NOMO-1 treated with DMSO at 0.1 percent for 48 hours (cell line): ENCODE data around the gene KCNQ4.

Source experiments
- DNase-seq: peaks from one replicate; lab custom pipeline; 2025; ENCODE audit not compliant: unreplicated experiment; lab: John Stamatoyannopoulos, UW

Gene KCNQ4

DNA sequence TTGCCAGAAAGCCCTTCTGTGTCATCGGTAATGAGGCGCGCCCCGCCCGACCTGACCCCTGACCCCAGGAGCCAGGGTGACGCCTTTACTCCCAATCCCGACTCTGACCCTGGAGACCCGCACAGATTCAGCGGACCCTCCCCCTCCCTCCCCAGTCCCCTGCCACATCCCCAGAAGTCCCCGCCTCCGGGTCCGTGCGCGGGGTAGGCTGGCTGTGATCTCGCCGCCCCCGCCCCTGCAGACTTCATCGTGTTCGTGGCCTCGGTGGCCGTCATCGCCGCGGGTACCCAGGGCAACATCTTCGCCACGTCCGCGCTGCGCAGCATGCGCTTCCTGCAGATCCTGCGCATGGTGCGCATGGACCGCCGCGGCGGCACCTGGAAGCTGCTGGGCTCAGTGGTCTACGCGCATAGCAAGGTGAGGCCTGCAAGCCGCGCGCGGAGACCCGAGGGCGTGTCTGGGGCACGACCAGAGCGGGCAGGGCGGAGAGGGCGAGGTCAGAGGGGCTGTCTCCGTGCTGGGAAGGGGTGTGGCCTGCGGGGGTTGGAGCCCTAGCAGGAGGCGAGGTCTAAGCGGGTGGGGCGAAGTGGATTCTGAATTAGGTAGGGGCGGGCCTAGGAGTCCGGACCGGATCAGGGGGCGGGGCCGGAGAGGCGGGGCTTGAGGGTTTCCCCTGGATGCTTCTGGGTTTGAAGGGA lies 34.8 kb downstream of the KCNQ4 start:
- DNase-seq, result no peak

- DNase-seq, result no peak
Observed at GRCh38 chr1:40819101-40819500, 35.5 kb downstream of the KCNQ4 start.

DNA sequence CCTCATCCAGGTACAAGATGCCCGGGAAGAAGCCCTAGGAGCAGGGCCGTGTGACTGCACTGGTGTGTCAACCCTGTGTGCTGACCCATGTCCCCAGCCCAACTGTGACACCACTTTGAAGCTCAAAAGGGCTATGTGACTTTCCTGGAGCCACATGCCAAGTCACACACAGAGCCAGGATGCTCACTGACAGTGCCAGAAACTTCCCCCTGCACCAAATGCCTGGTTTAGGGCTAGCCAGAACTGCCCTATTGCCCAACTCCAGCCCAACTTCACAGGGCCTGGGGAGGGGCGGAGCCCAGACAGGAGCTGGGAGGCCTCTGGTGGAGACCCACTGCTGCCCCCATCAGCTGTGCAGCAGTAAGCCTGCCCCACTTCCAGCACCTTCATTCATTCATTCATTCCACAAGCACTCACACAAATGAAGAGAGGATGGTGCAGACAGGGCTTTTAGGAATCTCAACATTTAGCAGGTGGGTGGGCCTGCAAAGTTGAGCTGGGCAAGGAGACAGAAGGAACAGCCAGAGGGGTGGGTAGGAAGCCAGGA lies 36.7 kb downstream of the KCNQ4 start:
- peak; percentile 36 for DNase-seq

DNA sequence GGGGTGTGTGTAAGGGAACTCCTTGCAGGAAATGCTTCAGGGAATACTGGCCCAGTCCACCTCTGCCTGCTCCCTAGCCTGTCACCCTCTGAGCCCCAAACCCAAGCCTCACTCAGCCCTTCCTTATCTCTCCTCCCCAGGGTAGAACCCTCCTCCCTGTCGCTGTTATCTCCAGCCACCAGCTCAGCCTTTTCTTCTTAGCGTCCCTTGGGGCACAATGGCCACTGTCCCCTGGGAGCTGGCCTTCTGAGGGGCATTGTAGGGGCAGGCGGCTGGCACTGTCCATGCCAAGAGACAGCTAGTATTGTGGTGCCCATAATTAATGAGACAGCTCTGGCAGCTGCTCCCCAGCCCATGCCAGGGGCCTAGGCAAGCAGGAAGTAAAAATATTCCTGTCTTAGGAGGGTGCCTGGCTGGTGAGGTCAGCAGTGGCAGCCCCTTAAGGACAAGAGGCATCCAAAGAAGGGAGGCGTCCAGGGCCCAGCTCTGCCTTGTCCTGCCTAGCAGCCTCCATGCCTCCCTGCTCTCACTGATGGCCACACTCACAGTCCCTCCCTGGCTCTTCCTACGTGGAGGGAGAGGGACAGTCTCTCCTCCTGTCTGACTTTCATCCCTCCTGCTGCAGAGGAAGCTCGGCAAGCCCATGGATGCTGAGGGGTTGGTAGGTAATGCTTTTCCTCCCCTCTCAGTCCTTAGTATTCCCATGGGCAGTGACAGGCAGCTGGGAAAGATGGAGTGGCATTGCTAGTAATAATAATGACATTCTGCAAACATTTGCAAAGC lies 37.5 kb downstream of the KCNQ4 start:
- DNase-seq, result no peak

GRCh38 chr1:40822890-40823289 lies 39.3 kb downstream of the KCNQ4 start:
- no peak for DNase-seq

DNA sequence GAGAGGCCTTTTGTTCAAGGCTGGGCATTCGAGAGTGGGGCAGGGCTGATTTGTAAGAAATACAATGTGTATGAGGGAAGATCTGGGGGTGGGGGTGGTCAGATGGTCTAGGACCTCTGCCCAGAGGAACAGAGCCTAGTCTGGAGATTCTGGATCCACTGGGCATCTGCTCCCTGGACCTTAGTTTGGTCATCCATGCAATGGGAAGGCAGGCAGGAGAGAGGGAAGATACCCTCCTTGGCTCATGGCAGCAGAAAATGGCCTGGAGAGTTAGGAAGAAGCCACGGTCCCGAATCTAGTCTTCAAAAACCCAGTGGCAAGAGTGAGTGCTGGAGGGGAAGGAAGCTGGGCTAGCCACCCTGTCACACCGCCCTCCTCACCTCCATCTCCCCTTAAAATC lies 39.8 kb downstream of the KCNQ4 start:
- no peak for DNase-seq

- no peak for DNase-seq
Observed at GRCh38 chr1:40823983-40824382, 40.4 kb downstream of the KCNQ4 start.

- DNase-seq, result no peak
Observed at GRCh38 chr1:40824591-40825434, 41.2 kb downstream of the KCNQ4 start.

- DNase-seq, result peak; percentile 11
Observed at GRCh38 chr1:40825435-40825788, 41.8 kb downstream of the KCNQ4 start.

DNA sequence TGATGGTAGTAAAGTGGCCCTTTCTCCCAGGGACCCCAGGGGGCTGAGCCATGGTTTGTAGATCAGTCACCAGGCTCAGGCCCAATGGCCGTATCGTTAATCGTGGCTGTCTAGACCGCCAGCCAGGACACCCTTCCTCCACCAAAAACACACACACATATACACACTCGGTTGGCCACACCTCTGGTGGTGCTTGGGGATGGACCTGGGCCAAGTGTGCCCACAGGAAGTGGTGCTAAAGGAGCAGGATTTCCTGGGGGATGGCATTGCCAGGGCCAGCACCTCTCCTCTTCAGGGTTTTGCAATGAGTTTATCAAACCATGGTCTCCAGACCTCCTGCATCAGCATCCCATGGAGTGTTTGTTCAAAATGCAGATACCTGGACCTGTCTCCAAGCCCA lies 42.4 kb downstream of the KCNQ4 start:
- DNase-seq, result no peak

- no peak for DNase-seq
Observed at GRCh38 chr1:40829631-40830245, 46.2 kb downstream of the KCNQ4 start.

- no peak for DNase-seq
Observed at GRCh38 chr1:40830419-40830943, 46.9 kb downstream of the KCNQ4 start.

GRCh38 chr1:40831001-40831732 lies 47.6 kb downstream of the KCNQ4 start:
- no peak for DNase-seq

DNA sequence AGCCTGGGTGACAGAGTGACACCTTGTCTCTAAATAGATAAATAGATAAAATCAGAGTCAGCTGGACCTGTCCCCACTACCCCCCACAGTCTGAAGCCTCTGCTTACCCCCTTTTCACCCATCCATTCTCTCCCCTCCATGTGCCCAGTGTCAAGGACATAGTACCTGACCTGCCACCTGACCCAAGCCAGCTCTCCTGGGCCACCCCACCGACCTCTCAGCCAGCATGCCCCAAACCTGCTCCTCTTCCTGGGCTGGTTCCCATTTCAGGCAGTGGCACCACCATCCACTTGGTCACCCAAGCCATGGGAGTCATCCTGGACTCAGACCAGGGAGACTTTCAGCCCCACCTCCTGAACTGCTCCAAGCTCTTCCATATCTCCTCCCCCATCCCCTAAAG lies 50.4 kb downstream of the KCNQ4 start:
- DNase-seq, result no peak

DNA sequence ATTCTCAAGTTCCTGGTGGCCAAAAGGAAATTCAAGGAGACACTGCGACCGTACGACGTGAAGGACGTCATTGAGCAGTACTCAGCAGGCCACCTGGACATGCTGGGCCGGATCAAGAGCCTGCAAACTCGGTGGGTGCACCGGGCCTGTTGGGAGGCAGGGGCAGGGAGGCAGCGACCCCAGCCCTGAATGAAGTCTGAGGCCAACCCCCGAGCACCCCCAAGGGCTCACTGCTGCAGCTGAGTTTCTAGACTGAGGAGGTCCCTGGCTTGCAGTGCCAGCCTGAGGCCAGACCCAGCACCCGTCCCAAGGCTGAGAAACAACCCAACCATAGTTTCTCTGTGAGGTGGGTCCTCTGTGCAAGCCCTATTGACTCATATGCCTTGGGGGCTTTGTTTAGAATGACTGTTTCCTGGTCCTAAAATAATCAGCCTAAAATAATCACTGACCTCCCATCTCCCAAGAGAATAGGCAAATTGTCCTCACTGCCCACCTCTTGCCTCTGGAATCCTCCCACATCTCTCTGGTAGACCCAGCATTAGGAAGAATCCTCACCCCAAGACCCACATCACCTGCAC lies 51.5 kb downstream of the KCNQ4 start:
- DNase-seq, result no peak

DNA sequence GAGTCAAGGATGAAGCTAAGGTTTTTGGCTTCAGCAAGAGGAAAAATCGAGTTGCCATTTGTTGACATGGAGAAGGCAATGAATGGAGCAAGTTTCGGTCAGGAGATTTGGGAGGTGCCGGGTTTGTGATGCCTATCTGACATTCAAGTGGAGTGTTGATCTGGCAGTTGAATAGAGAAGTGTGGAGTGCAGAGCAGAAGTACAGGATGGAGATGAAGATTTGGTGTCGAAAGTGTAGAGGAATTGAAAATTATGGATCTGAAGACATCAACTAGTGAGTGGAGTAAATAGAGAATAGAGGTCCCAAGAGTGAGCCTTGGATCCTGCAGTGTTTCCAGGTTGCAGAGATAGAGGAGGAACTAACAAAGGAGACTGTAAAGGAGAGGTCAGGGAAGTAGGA lies 52.7 kb downstream of the KCNQ4 start:
- DNase-seq, result no peak

GRCh38 chr1:40837601-40838000 lies 54.0 kb downstream of the KCNQ4 start:
- no peak for DNase-seq

DNA sequence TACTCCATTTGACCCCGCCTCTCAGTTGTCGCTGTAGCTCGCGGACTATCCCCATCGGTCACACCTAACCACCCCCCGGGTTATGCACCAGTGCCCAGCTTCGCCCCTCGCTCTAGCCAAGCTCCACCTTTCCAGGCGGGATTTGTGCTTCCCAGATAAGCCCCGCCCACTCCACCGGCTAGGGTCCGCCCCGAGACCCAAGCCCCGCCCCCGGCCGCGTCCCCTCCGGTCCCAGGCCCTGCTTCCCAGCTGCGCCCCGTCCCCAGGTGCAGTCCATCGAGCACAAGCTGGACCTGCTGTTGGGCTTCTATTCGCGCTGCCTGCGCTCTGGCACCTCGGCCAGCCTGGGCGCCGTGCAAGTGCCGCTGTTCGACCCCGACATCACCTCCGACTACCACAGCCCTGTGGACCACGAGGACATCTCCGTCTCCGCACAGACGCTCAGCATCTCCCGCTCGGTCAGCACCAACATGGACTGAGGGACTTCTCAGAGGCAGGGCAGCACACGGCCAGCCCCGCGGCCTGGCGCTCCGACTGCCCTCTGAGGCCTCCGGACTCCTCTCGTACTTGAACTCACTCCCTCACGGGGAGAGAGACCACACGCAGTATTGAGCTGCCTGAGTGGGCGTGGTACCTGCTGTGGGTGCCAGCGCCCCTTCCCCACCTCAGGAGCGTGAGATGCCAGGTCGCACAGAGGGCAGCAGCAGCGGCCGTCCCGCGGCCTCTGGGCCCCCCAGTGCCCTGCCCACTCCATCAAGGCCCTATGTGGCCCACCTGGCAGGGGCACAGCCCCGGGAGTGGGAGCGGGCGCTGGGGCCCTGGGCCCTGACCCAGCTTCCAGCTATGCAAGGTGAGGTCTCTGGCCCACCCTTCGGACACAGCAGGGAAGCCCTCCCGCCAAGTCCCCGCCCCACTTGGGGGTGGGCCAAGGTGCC lies 54.7 kb downstream of the KCNQ4 start:
- DNase-seq, result no peak
